Fibroblast of lung (primary cell): ENCODE data around the gene PKN1. TPM values are rescaled to one million over a fixed set of nuclear protein-coding genes. Genes with fewer than 3 reads are reported as not detected.
A peak's percentile ranks its signal among the peaks of the same experiment; 100 is the strongest.

Source experiments
- DNase-seq, 2 donors: peaks; one replicate each; pipeline versions ENCODE4 v3.0.0 to v3.0.0-alpha.2; 2010; ENCODE audit warnings: low read depth in 2 of 2
- H2AFZ ChIP-seq: 2 replicates; pipeline ENCODE4 v1.5.1; 2012; ENCODE audit warnings: low read length, control low read depth, inconsistent platforms
- H3K27ac ChIP-seq: 2 replicates; pipeline ENCODE4 v1.5.1; 2011; ENCODE audit warnings: low read length, control low read depth; ENCODE audit not compliant: insufficient read depth
- H3K27me3 ChIP-seq: 2 replicates; pipeline ENCODE4 v1.5.1; 2011; ENCODE audit warnings: mild to moderate bottlenecking, low read length; ENCODE audit not compliant: control insufficient read depth, insufficient read depth
- H3K36me3 ChIP-seq: 2 replicates; pipeline ENCODE4 v1.5.1; 2011; ENCODE audit warnings: low read length; ENCODE audit not compliant: control insufficient read depth, insufficient read depth
- H3K4me1 ChIP-seq: 2 replicates; pipeline ENCODE4 v1.5.1; 2011; ENCODE audit warnings: low read length; ENCODE audit not compliant: control insufficient read depth, insufficient read depth; ENCODE audit errors: extremely low read depth
- H3K4me2 ChIP-seq: 2 replicates; pipeline ENCODE4 v1.5.1; 2011; ENCODE audit warnings: low read length, control low read depth; ENCODE audit not compliant: insufficient read depth; ENCODE audit errors: extremely low read depth
- H3K4me3 ChIP-seq, 4 experiments: fragments of 200-600 bp in 1 of 4; sonication (generic) in 1 of 4; replicated peaks in 1 of 4; 2 replicates each; pipeline ENCODE4 v1.5.1; 2011 to 2016; ENCODE audit warnings: low read length in 4 of 4, low read depth in 3 of 4, mild to moderate bottlenecking in 3 of 4, control low read depth in 2 of 4, inconsistent platforms in 1 of 4, mixed read lengths in 1 of 4; ENCODE audit not compliant: insufficient read depth in 1 of 4; ENCODE audit errors: control extremely low read depth in 1 of 4
- H3K79me2 ChIP-seq: 2 replicates; pipeline ENCODE4 v1.5.1; 2012; ENCODE audit warnings: mild to moderate bottlenecking, low read length, inconsistent platforms; ENCODE audit not compliant: control insufficient read depth, insufficient read depth
- H3K9ac ChIP-seq: 2 replicates; pipeline ENCODE4 v1.5.1; 2011; ENCODE audit warnings: mild to moderate bottlenecking, low read length, control low read depth; ENCODE audit not compliant: insufficient read depth
- H3K9me3 ChIP-seq: 2 replicates; pipeline ENCODE4 v1.5.1; 2012; ENCODE audit warnings: low read depth, low read length; ENCODE audit not compliant: control insufficient read depth, insufficient read depth
- H4K20me1 ChIP-seq: 2 replicates; pipeline ENCODE4 v1.5.1; 2011; ENCODE audit warnings: low read length; ENCODE audit not compliant: control insufficient read depth, insufficient read depth; ENCODE audit errors: extremely low read depth
- EZH2 ChIP-seq: IDR thresholded peaks from 2 replicates; pipeline ENCODE4 v1.5.1; 2012; ENCODE audit warnings: low read length, control low read depth, mild to moderate bottlenecking; ENCODE audit errors: missing control alignments
- polyA plus RNA-seq, 2 donors: library from polyadenylated mRNA; depleted of rRNA in 1 of 2; stranded (reverse) in 1 of 2; unstranded in 1 of 2; fragments of >200 nt; gene quantifications; 2 replicates each; pipeline ENCODE4 v1.2.1, GENCODE V29; 2011 to 2012; ENCODE audit warnings: missing spikeins in 1 of 2
- total RNA-seq: library from RNA; depleted of rRNA; stranded (reverse); fragments of >200 nt; gene quantifications from 2 replicates; pipeline ENCODE4 v1.2.1, GENCODE V29; 2014
- TF ChIP-seq, protein P1 (sequence below), 2 donors: IDR thresholded peaks in 1 of 2; conservative IDR thresholded peaks in 1 of 2; 1 replicate in 1 of 2; 2 replicates in 1 of 2; pipeline ENCODE4 v1.5.1; 2011 to 2012; ENCODE audit warnings: low read length in 2 of 2, control low read depth in 1 of 2, inconsistent platforms in 1 of 2, low read depth in 1 of 2, mild to moderate bottlenecking in 1 of 2

PKN1 gene
- total and polyA plus RNA-seq, 2 donors (not counting 1 experiment from before 2014, with no cell fraction given): 43.2 to 141 TPM

- Histone ChIP-seq H3K27me3 (no peaks in the 10 kb centered on the region), H3K36me3 (no peaks in the 10 kb centered on the region), H3K4me2 (peak overlapping the region; percentile 40), H3K4me1 (peaks cover 25% of the 10 kb centered on the region), H4K20me1 (no peaks in the 10 kb centered on the region), H3K4me3 (no peak overlapping the region), H3K79me2 (no peaks in the 10 kb centered on the region), H3K27ac (peak overlapping the region; percentile 91), H3K9ac (peak overlapping the region; percentile 39), H2AFZ (no peak overlapping the region), H3K9me3 (no peaks in the 10 kb centered on the region)
- DNase-seq: peak; percentile 41 to 74
- TF ChIP-seq, protein P1, sequence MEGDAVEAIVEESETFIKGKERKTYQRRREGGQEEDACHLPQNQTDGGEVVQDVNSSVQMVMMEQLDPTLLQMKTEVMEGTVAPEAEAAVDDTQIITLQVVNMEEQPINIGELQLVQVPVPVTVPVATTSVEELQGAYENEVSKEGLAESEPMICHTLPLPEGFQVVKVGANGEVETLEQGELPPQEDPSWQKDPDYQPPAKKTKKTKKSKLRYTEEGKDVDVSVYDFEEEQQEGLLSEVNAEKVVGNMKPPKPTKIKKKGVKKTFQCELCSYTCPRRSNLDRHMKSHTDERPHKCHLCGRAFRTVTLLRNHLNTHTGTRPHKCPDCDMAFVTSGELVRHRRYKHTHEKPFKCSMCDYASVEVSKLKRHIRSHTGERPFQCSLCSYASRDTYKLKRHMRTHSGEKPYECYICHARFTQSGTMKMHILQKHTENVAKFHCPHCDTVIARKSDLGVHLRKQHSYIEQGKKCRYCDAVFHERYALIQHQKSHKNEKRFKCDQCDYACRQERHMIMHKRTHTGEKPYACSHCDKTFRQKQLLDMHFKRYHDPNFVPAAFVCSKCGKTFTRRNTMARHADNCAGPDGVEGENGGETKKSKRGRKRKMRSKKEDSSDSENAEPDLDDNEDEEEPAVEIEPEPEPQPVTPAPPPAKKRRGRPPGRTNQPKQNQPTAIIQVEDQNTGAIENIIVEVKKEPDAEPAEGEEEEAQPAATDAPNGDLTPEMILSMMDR (conservative IDR thresholded peaks at IDR 0.05 in 1 of 2, IDR thresholded peaks at IDR 0.05 in 1 of 2; ENCODE audit: low read depth in 1 of 2, low read length in 2 of 2): no peak
- TF ChIP-seq EZH2: no peak
These were observed 74.8 kb downstream of the PKN1 start for GRCh38 chr19:14507704-14508542.

- peak; percentile 71 to 90 for DNase-seq
- Histone ChIP-seq H3K9ac (no peak overlapping the region), H3K4me3 (peak overlapping the region in 2 of 4 experiments; percentile 8 to 38)
These were observed 77.5 kb downstream of the PKN1 start for GRCh38 chr19:14510311-14511228.

More at GRCh38 chr19:14510311-14511228, 77.5 kb downstream of the PKN1 start:
- no peaks in the 10 kb centered on the region for H3K9me3 ChIP-seq
- H3K36me3 ChIP-seq: peaks cover 13% of the 10 kb centered on the region
- H3K27ac ChIP-seq: peak overlapping the region; percentile 73
- H3K27me3 ChIP-seq: no peaks in the 10 kb centered on the region
- H2AFZ ChIP-seq: no peak overlapping the region
- H3K4me1 ChIP-seq: peaks cover 34% of the 10 kb centered on the region
- peak overlapping the region; percentile 21 for H3K4me2 ChIP-seq
- TF ChIP-seq, protein P1 (conservative IDR thresholded peaks at IDR 0.05 in 1 of 2, IDR thresholded peaks at IDR 0.05 in 1 of 2; ENCODE audit: low read depth in 1 of 2, low read length in 2 of 2): no peak
- TF ChIP-seq EZH2: no peak
- peaks cover 15% of the 10 kb centered on the region for H3K79me2 ChIP-seq
- H4K20me1 ChIP-seq: no peaks in the 10 kb centered on the region
